ENCODE results near the gene CACNB1. TPM values are rescaled to one million over a fixed set of nuclear protein-coding genes. Genes with fewer than 3 reads are reported as not detected.

The CACNB1 gene
- total RNA-seq, 6 donors from 2014 or later: 28.8 to 149 (median 34.0) TPM

- DNase-seq (peak; percentile 68 to 78), ATAC-seq (ENCODE audit: low FRiP score in 2 of 2) (peak; percentile 54 to 82)
- 69 to 78% methylated on average over 17 to 34 of the region's 35 CpGs for WGBS, 2 donors
- no peaks in the 10 kb centered on the region for H3K9me3 ChIP-seq
- H3K36me3 ChIP-seq: peaks cover 0 to 35% (median 21%) of the 10 kb centered on the region in 4 donors
- no peaks in the 10 kb centered on the region for H3K27me3 ChIP-seq
- no peak overlapping the region for H3K27ac ChIP-seq
- H3K4me3 ChIP-seq: no peak overlapping the region
- H3K4me1 ChIP-seq: peaks cover 8 to 15% (median 9%) of the 10 kb centered on the region in 4 donors
- TF ChIP-seq POLR2A (IDR thresholded peaks at IDR 0.05): no peak
- TF ChIP-seq, protein P1, sequence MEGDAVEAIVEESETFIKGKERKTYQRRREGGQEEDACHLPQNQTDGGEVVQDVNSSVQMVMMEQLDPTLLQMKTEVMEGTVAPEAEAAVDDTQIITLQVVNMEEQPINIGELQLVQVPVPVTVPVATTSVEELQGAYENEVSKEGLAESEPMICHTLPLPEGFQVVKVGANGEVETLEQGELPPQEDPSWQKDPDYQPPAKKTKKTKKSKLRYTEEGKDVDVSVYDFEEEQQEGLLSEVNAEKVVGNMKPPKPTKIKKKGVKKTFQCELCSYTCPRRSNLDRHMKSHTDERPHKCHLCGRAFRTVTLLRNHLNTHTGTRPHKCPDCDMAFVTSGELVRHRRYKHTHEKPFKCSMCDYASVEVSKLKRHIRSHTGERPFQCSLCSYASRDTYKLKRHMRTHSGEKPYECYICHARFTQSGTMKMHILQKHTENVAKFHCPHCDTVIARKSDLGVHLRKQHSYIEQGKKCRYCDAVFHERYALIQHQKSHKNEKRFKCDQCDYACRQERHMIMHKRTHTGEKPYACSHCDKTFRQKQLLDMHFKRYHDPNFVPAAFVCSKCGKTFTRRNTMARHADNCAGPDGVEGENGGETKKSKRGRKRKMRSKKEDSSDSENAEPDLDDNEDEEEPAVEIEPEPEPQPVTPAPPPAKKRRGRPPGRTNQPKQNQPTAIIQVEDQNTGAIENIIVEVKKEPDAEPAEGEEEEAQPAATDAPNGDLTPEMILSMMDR (IDR thresholded peaks at IDR 0.05): peak; percentile 75 to 85 (median 82)
- no peak for TF ChIP-seq EP300 (IDR thresholded peaks at IDR 0.05)
- no peak for TF ChIP-seq POLR2AphosphoS5 (IDR thresholded peaks at IDR 0.05)
Observed at GRCh38 chr17:39174920-39175694, 22.4 kb downstream of the CACNB1 start.

- no peak for ATAC-seq (ENCODE audit: low FRiP score in 2 of 2)
- 68 to 76% methylated on average over 10 of the region's 10 CpGs for WGBS, 2 donors
Observed at GRCh38 chr17:39173526-39174274, 23.8 kb downstream of the CACNB1 start.

GRCh38 chr17:39173080-39173479 lies 24.4 kb downstream of the CACNB1 start:
- H3K4me3 ChIP-seq: no peak overlapping the region
- peaks cover 5 to 9% (median 6%) of the 10 kb centered on the region in 4 donors for H3K4me1 ChIP-seq
- H3K27ac ChIP-seq: no peak overlapping the region
- no peaks in the 10 kb centered on the region for H3K9me3 ChIP-seq
- peaks cover 0 to 27% (median 18%) of the 10 kb centered on the region in 4 donors for H3K36me3 ChIP-seq
- 60 to 80% methylated on average over 4 to 5 of the region's 5 CpGs for WGBS, 2 donors
- H3K27me3 ChIP-seq: no peaks in the 10 kb centered on the region
- DNase-seq (no peak), ATAC-seq (ENCODE audit: low FRiP score in 2 of 2) (no peak)
- TF ChIP-seq, protein P1 (IDR thresholded peaks at IDR 0.05): no peak
- TF ChIP-seq POLR2A (IDR thresholded peaks at IDR 0.05): peak in 1 of 4 donors; percentile 10
- no peak for TF ChIP-seq EP300 (IDR thresholded peaks at IDR 0.05)

More at GRCh38 chr17:39173526-39174274, 23.8 kb downstream of the CACNB1 start:
- peaks cover 0 to 27% (median 18%) of the 10 kb centered on the region in 4 donors for H3K36me3 ChIP-seq
- H3K27ac ChIP-seq: no peak overlapping the region
- peak in 1 of 2 donors; percentile 62 for DNase-seq
- TF ChIP-seq EP300 (IDR thresholded peaks at IDR 0.05) (no peak), POLR2AphosphoS5 (IDR thresholded peaks at IDR 0.05) (no peak), POLR2A (IDR thresholded peaks at IDR 0.05) (no peak)
- TF ChIP-seq, protein P1 (IDR thresholded peaks at IDR 0.05): no peak
- no peak overlapping the region for H3K4me3 ChIP-seq
- no peaks in the 10 kb centered on the region for H3K9me3 ChIP-seq
- H3K27me3 ChIP-seq: no peaks in the 10 kb centered on the region
- peaks cover 6 to 12% (median 9%) of the 10 kb centered on the region in 4 donors for H3K4me1 ChIP-seq

DNA sequence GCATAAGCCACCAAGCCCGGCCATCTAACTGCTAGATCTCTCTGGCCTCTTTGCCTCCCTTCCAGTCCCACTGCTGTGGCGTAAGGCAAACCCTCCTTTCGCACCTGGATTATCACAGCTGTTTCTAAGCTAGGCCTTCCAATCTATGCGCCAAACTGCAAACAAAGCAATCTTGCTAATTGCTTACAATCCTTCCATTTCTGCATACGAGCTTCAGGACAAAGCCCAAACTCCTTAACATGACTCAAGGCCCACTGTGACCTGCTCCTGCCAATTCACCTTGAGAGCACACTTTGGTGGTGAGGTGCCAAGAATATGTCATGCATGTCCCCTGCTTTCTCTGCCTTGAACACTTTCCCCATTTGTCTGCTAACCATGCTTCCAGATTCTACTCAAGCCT lies 25.5 kb downstream of the CACNB1 start:
- TF ChIP-seq POLR2A (IDR thresholded peaks at IDR 0.05) (no peak), POLR2AphosphoS5 (IDR thresholded peaks at IDR 0.05) (no peak), EP300 (IDR thresholded peaks at IDR 0.05) (no peak)
- TF ChIP-seq, protein P1 (IDR thresholded peaks at IDR 0.05): no peak
- Histone ChIP-seq H3K9me3 (no peaks in the 10 kb centered on the region), H3K4me1 (peaks cover 3 to 17% (median 7%) of the 10 kb centered on the region in 4 donors), H3K27ac (no peak overlapping the region), H3K27me3 (no peaks in the 10 kb centered on the region), H3K4me3 (no peak overlapping the region), H3K36me3 (peaks cover 0 to 16% (median 8%) of the 10 kb centered on the region in 4 donors)
- no peak for DNase-seq
- ATAC-seq (ENCODE audit: low FRiP score in 2 of 2): no peak
- WGBS, 2 donors: 82 to 88% methylated on average over 5 of the region's 5 CpGs
